ENCODE results near the gene IPO4. TPM values are rescaled to one million over a fixed set of nuclear protein-coding genes. Genes with fewer than 3 reads are reported as not detected.

IPO4 gene
- total and polyA plus RNA-seq, 2 of the 8 experiments (the other 6 are each of a cell fraction or from before 2014, with no cell fraction given) = 55.5 to 108 TPM

- peak within 1 kb of the TSS; percentile 86 to 92 for H3K4me2 ChIP-seq (ENCODE audit: insufficient read depth in 1 of 2, low read depth in 2 of 2, low read length in 2 of 2)
- H3K79me1 ChIP-seq (ENCODE audit: low read depth, low read length) = no peaks in the 10 kb centered on the region; the same call in 1 of the 2 replicates
- no peak within 1 kb of the TSS for H3K23ac ChIP-seq (ENCODE audit: insufficient read length)
- peak within 1 kb of the TSS; percentile 57 for H2BK120ac ChIP-seq (replicated peaks; ENCODE audit: low read depth, low read length)
- peak within 1 kb of the TSS; percentile 99 for H3K18ac ChIP-seq (ENCODE audit: extremely low read depth, low read length)
- DNase-seq (ENCODE audit: low read depth in 1 of 2, low spot score in 2 of 2) (peak in 1 of 2 experiments; percentile 91), FAIRE-seq (no peak)
- peaks cover 3 to 48% of the 10 kb centered on the region in 2 experiments; a peak in 2 of 4 replicates for H3K79me2 ChIP-seq (ENCODE audit: control insufficient read depth in 1 of 2, insufficient read depth in 2 of 2, low read length in 2 of 2)
- peaks cover 0 to 7% of the 10 kb centered on the region in 2 experiments for H4K20me1 ChIP-seq (replicated peaks in 1 of 2; ENCODE audit: control insufficient read depth in 1 of 2, insufficient read depth in 2 of 2, low read length in 2 of 2)
- peaks cover 11% of the 10 kb centered on the region for H3K23me2 ChIP-seq (ENCODE audit: low read depth, low read length)
- H3K9ac ChIP-seq (replicated peaks in 1 of 4; ENCODE audit: extremely low read depth in 1 of 4, low read depth in 3 of 4, low read length in 3 of 4) = peak within 1 kb of the TSS; percentile 81 to 89 (median 84)
- peak within 1 kb of the TSS; percentile 93 for H4K8ac ChIP-seq (ENCODE audit: extremely low read depth, insufficient read depth, low read length)
- ChIA-PET POLR2A (ENCODE audit: partially characterized antibody) (interaction anchor here (0.9 to 2.3 kb wide), 9 partner anchors 9 to 70 kb away, joined by 3 to 12 read pairs (median 6); partner anchors contain the start of genes CHMP4A, DHRS1, NOP9 and RABGGTA), CTCF (ENCODE audit: partially characterized antibody) (interaction anchor here (0.7 to 1.8 kb wide), 4 partner anchors 10 to 279 kb away, joined by 3 to 7 read pairs (median 4); partner anchors contain the start of genes DHRS4 and TINF2)
- no peaks in the 10 kb centered on the region for H3K9me3 ChIP-seq (ENCODE audit: insufficient read depth in 2 of 2, low read depth in 1 of 2, low read length in 1 of 2)
- no peak within 1 kb of the TSS for H3K14ac ChIP-seq (ENCODE audit: insufficient read length)
- peak within 1 kb of the TSS; percentile 97 for H3K56ac ChIP-seq (replicated peaks; ENCODE audit: insufficient read length, low read depth, low read length)
- WGBS, 2 experiments (ENCODE audit: extremely low coverage in 1 of 2, insufficient coverage in 1 of 2, insufficient read length in 1 of 2, insufficient replicate concordance in 2 of 2, low coverage in 1 of 2, low lambda C conversion rate in 2 of 2, missing lambda C conversion rate in 1 of 2) = 1% methylated on average over 28 of the region's 30 CpGs; no CpG with 5 or more reads in 1 of the 2 experiments
- peak within 1 kb of the TSS; percentile 69; the same call in 1 of the 2 replicates for H2BK12ac ChIP-seq (ENCODE audit: low read depth, low read length)
- peak within 1 kb of the TSS; percentile 96 for H2AK5ac ChIP-seq (ENCODE audit: low read depth, low read length)
- peak within 1 kb of the TSS; percentile 96 for H2AFZ ChIP-seq (ENCODE audit: low read length)
- H2BK20ac ChIP-seq (ENCODE audit: low read length) = no peak within 1 kb of the TSS
- H3K4me1 ChIP-seq (replicated peaks in 1 of 4; ENCODE audit: control insufficient read depth in 3 of 4, insufficient read depth in 4 of 4, low read length in 3 of 4) = peaks cover 2 to 14% (median 4%) of the 10 kb centered on the region in 4 experiments; a peak in 5 of 7 replicates
- peak within 1 kb of the TSS; percentile 94 for H3K27ac ChIP-seq (ENCODE audit: low read depth, low read length)
- peaks cover 4 to 25% (median 16%) of the 10 kb centered on the region in 4 experiments for H3K36me3 ChIP-seq (ENCODE audit: control insufficient read depth in 2 of 4, insufficient read depth in 4 of 4, low read length in 3 of 4)
- H4K5ac ChIP-seq (ENCODE audit: insufficient read length, low read depth, low read length) = peak within 1 kb of the TSS; percentile 100
- H3K27me3 ChIP-seq (replicated peaks in 1 of 4; ENCODE audit: control insufficient read depth in 3 of 4, extremely low read depth in 1 of 4, insufficient read depth in 3 of 4, low read length in 3 of 4) = no peaks in the 10 kb centered on the region; a peak in 1 of 7 replicates
- H4K91ac ChIP-seq (replicated peaks; ENCODE audit: insufficient read length, low read length) = peak within 1 kb of the TSS; percentile 90
- H3K4me3 ChIP-seq (ENCODE audit: extremely low read depth in 1 of 4, insufficient read depth in 2 of 4, low read depth in 3 of 4, low read length in 4 of 4) = peak within 1 kb of the TSS; percentile 81 to 97 (median 88)
- H3K4ac ChIP-seq (replicated peaks; ENCODE audit: insufficient read length, low read depth, low read length) = peak within 1 kb of the TSS; percentile 7
- peak within 1 kb of the TSS; percentile 66; the same call in 1 of the 2 replicates for H2BK15ac ChIP-seq (ENCODE audit: low read length)
- H2BK5ac ChIP-seq (ENCODE audit: low read depth, low read length) = peak within 1 kb of the TSS; percentile 96
- TF ChIP-seq RXRA (IDR thresholded peaks at IDR 0.05; ENCODE audit: insufficient read depth, low read depth, low read length) (no peak), EZH2 (IDR thresholded peaks at IDR 0.05; ENCODE audit: low read depth, low read length, severe bottlenecking) (no peak), POLR2A (IDR thresholded peaks at IDR 0.05; ENCODE audit: control extremely low read depth in 1 of 2, low read depth in 2 of 2, low read length in 2 of 2) (peak; percentile 17 to 41; a peak in 2 of 3 replicates), SP2 (IDR thresholded peaks at IDR 0.05; ENCODE audit: low read length) (no peak), ZNF274 (IDR thresholded peaks at IDR 0.05; ENCODE audit: borderline replicate concordance, extremely low read depth, low read length) (no peak), KDM4A (IDR thresholded peaks at IDR 0.05; ENCODE audit: low read depth, low read length, severe bottlenecking) (no peak), HDAC6 (IDR thresholded peaks at IDR 0.05; ENCODE audit: low read depth, low read length) (no peak), TCF12 (IDR thresholded peaks at IDR 0.05; ENCODE audit: low read depth, low read length) (no peak), JUND (IDR thresholded peaks at IDR 0.05; ENCODE audit: low read length) (no peak), CBX5 (IDR thresholded peaks at IDR 0.05; ENCODE audit: low read depth, low read length) (no peak), KDM1A (IDR thresholded peaks at IDR 0.05; ENCODE audit: borderline replicate concordance, low read length) (no peak), POLR2AphosphoS5 (IDR thresholded peaks at IDR 0.05; ENCODE audit: low read depth, low read length) (peak; percentile 49), TEAD4 (IDR thresholded peaks at IDR 0.05; ENCODE audit: low read depth, low read length) (no peak; the same call in 1 of the 2 replicates), MAFK (IDR thresholded peaks at IDR 0.05; ENCODE audit: low read depth, low read length) (no peak)
Observed at GRCh38 chr14:24232121-24232644, 43.6 kb upstream of the IPO4 start, which contains the start of gene NEDD8. NEDD8 (minus strand) TSS chr14:24232367; CDS start chr14:24232267, 100 bp downstream.

Data from H1 (cell line).